ENCODE data around the gene KLHDC4. TPM values are rescaled to one million over a fixed set of nuclear protein-coding genes. Genes with fewer than 3 reads are reported as not detected.

Gene KLHDC4
- total and polyA plus RNA-seq, 2 experiments from 2014 or later, result 12.8 to 15.6 TPM

- Histone ChIP-seq H3K4me3 (no peak overlapping the region), H3K36me3 (replicated peaks; ENCODE audit: insufficient read depth, low read depth) (no peaks in the 10 kb centered on the region), H3K4me1 (ENCODE audit: insufficient read depth) (no peaks in the 10 kb centered on the region), H3K4me2 (no peak overlapping the region), H3K27ac (no peak overlapping the region), H3K9me2 (replicated peaks; ENCODE audit: insufficient read depth) (no peaks in the 10 kb centered on the region), H3K9me3 (ENCODE audit: low read depth) (no peaks in the 10 kb centered on the region), H3K27me3 (no peaks in the 10 kb centered on the region), H4K20me1 (ENCODE audit: insufficient read depth, poor library complexity, severe bottlenecking) (no peaks in the 10 kb centered on the region), H2AFZ (no peak overlapping the region), H3K79me2 (no peaks in the 10 kb centered on the region)
- DNase-seq (ENCODE audit: low spot score), result no peak
- 91% methylated on average over 29 of the region's 34 CpGs for WGBS (ENCODE audit: low lambda C conversion rate, missing lambda C conversion rate)
- TF ChIP-seq EZH2 (IDR thresholded peaks at IDR 0.05; ENCODE audit: borderline replicate concordance) (no peak), EZH2phosphoT487 (IDR thresholded peaks at IDR 0.05; ENCODE audit: low read depth, severe bottlenecking, unreplicated experiment) (no peak), CTCF (IDR thresholded peaks at IDR 0.05; ENCODE audit: poor library complexity) (no peak)
Observed at GRCh38 chr16:87704754-87705353, 60.9 kb downstream of the KLHDC4 start.

- H3K4me2 ChIP-seq, result no peak overlapping the region
- no peak overlapping the region for H2AFZ ChIP-seq
- 96% methylated on average over 24 of the region's 29 CpGs for WGBS (ENCODE audit: low lambda C conversion rate, missing lambda C conversion rate)
- no peaks in the 10 kb centered on the region for H3K27me3 ChIP-seq
- no peaks in the 10 kb centered on the region for H3K9me2 ChIP-seq (replicated peaks; ENCODE audit: insufficient read depth)
- H3K4me3 ChIP-seq, result no peak overlapping the region
- no peaks in the 10 kb centered on the region for H4K20me1 ChIP-seq (ENCODE audit: insufficient read depth, poor library complexity, severe bottlenecking)
- H3K36me3 ChIP-seq (replicated peaks; ENCODE audit: insufficient read depth, low read depth), result no peaks in the 10 kb centered on the region
- H3K9me3 ChIP-seq (ENCODE audit: low read depth), result no peaks in the 10 kb centered on the region
- DNase-seq (ENCODE audit: low spot score), result no peak
- TF ChIP-seq EZH2phosphoT487 (IDR thresholded peaks at IDR 0.05; ENCODE audit: low read depth, severe bottlenecking, unreplicated experiment), result no peak
- TF ChIP-seq CTCF (IDR thresholded peaks at IDR 0.05; ENCODE audit: poor library complexity), result no peak
- no peak for TF ChIP-seq EZH2 (IDR thresholded peaks at IDR 0.05; ENCODE audit: borderline replicate concordance)
- no peak overlapping the region for H3K27ac ChIP-seq
- no peaks in the 10 kb centered on the region for H3K79me2 ChIP-seq
- no peaks in the 10 kb centered on the region for H3K4me1 ChIP-seq (ENCODE audit: insufficient read depth)
Observed at GRCh38 chr16:87703835-87704375, 61.9 kb downstream of the KLHDC4 start.

GRCh38 chr16:87703071-87703470 lies 62.7 kb downstream of the KLHDC4 start:
- H3K79me2 ChIP-seq, result no peaks in the 10 kb centered on the region
- no peak overlapping the region for H2AFZ ChIP-seq
- H3K4me1 ChIP-seq (ENCODE audit: insufficient read depth), result no peaks in the 10 kb centered on the region
- TF ChIP-seq EZH2 (IDR thresholded peaks at IDR 0.05; ENCODE audit: borderline replicate concordance) (no peak), CTCF (IDR thresholded peaks at IDR 0.05; ENCODE audit: poor library complexity) (no peak), EZH2phosphoT487 (IDR thresholded peaks at IDR 0.05; ENCODE audit: low read depth, severe bottlenecking, unreplicated experiment) (no peak)
- no peak overlapping the region for H3K4me2 ChIP-seq
- 95% methylated on average over 26 of the region's 26 CpGs for WGBS (ENCODE audit: low lambda C conversion rate, missing lambda C conversion rate)
- H3K4me3 ChIP-seq, result no peak overlapping the region
- H3K9me2 ChIP-seq (replicated peaks; ENCODE audit: insufficient read depth), result no peaks in the 10 kb centered on the region
- H3K27me3 ChIP-seq, result no peaks in the 10 kb centered on the region
- no peak for DNase-seq (ENCODE audit: low spot score)
- H3K9me3 ChIP-seq (ENCODE audit: low read depth), result no peaks in the 10 kb centered on the region
- H4K20me1 ChIP-seq (ENCODE audit: insufficient read depth, poor library complexity, severe bottlenecking), result no peaks in the 10 kb centered on the region
- no peaks in the 10 kb centered on the region for H3K36me3 ChIP-seq (replicated peaks; ENCODE audit: insufficient read depth, low read depth)
- H3K27ac ChIP-seq, result no peak overlapping the region

All from hepatocyte (in vitro differentiated cells).